ENCODE data around the gene SLCO4A1.
A peak's percentile ranks its signal among the peaks of the same experiment; 100 is the strongest.

Gene SLCO4A1

DNA sequence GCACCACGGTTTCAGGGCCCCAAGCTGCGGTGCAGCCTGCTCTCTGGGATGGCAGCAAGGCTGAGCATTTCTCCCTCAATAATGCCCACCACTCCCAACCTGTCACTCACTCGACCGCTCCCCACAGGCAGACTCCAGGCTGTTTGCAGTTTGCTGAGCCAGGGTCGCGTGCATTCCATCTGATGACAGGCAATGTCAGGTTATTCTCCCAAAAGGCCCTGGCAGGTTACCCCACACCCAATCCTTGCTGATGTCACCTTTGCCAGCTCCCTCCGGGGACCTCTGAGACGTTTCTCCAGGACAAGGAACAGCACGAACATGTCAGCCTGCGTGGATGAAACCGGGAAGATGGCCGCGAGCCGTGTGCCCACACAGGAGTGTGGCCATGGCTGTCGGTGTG, 7.1 kb upstream of the SLCO4A1 start:
- TF ChIP-seq CTCF (conservative IDR thresholded peaks at IDR 0.05; ENCODE audit: low read depth, low read length): no peak
- H3K4me3 ChIP-seq (ENCODE audit: low read depth, low read length): no peak overlapping the region
- no peak for DNase-seq (ENCODE audit: low read depth)

DNA sequence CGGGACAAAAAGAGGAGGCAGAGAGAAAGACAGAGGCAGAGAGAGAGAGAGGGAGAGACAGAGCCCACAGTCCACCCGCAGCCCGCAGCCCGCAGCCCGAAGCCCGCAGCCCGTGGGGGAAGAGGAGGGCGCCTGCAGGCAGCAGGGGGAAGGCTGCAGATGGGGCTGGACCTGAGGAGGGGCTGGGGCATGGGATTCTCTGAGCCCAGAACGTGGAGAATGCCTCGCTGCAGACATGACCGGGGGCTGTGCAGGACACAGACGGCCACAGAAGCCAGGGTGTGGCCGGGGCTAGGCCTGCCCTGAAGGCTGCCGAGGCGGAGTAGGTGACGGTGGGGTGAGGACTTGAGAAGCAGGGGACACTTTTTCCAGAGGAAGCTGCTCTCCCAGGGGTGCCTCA, 6.5 kb upstream of the SLCO4A1 start:
- DNase-seq (ENCODE audit: low read depth): no peak
- no peak for TF ChIP-seq CTCF (conservative IDR thresholded peaks at IDR 0.05; ENCODE audit: low read depth, low read length)

GRCh38 chr20:62636446-62636845, 5.9 kb upstream of the SLCO4A1 start:
- TF ChIP-seq CTCF (conservative IDR thresholded peaks at IDR 0.05; ENCODE audit: low read depth, low read length): no peak
- H3K4me3 ChIP-seq (ENCODE audit: low read depth, low read length): no peak overlapping the region
- peak; percentile 15 for DNase-seq (ENCODE audit: low read depth)

More for the DNA sequence above, 6.5 kb upstream of the SLCO4A1 start:
- no peak overlapping the region for H3K4me3 ChIP-seq (ENCODE audit: low read depth, low read length)

DNA sequence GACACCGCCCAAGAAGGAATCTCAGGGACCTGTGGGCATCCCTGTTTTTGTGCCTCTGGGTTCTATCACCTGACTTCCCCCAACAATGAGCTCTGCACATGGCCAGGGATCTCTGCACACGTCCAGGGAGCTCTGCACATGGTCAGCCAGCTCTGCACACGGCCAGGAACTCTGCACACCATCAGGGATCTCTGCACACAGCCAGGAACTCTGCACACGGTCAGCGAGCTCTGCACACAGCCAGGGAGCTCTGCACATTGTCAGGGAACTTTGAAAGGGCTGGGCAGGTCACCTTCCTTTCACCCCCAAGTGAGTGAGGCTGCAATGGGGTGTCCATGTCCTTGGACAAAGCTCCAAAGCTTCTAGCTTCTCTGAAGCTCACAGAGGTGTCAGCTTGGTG, 5.2 kb upstream of the SLCO4A1 start:
- DNase-seq (ENCODE audit: low read depth): no peak
- no peak overlapping the region for H3K4me3 ChIP-seq (ENCODE audit: low read depth, low read length)
- no peak for TF ChIP-seq CTCF (conservative IDR thresholded peaks at IDR 0.05; ENCODE audit: low read depth, low read length)

GRCh38 chr20:62637521-62638054, 4.7 kb upstream of the SLCO4A1 start:
- H3K4me3 ChIP-seq (ENCODE audit: low read depth, low read length): no peak overlapping the region
- DNase-seq (ENCODE audit: low read depth): no peak
- TF ChIP-seq CTCF (conservative IDR thresholded peaks at IDR 0.05; ENCODE audit: low read depth, low read length): no peak

DNA sequence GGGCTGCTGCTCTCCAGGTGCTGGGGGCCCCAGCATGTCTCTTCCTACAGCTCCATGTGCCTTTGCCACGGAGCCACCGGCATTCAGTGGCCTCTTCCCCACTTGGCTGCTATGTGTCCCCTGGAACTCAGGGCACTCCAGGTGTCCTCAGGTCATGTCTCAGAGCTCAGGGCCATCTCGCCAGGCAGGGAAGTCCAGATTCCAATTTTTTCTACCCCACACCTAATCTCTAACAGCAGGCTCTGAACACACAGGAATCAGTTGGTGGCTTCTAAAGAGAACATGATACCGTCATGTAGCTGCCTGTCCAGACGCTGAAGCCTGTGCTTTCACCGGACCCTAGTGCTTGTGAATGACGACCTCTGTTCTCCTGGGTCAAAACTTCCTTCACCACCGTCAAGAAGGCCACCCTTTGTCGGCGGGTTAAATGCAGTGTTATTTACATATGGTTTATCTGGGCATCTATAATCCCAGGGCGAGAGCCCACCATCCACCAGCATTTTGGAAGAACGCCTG, 4.2 kb upstream of the SLCO4A1 start:
- no peak overlapping the region for H3K4me3 ChIP-seq (ENCODE audit: low read depth, low read length)
- no peak for TF ChIP-seq CTCF (conservative IDR thresholded peaks at IDR 0.05; ENCODE audit: low read depth, low read length)
- no peak for DNase-seq (ENCODE audit: low read depth)

DNA sequence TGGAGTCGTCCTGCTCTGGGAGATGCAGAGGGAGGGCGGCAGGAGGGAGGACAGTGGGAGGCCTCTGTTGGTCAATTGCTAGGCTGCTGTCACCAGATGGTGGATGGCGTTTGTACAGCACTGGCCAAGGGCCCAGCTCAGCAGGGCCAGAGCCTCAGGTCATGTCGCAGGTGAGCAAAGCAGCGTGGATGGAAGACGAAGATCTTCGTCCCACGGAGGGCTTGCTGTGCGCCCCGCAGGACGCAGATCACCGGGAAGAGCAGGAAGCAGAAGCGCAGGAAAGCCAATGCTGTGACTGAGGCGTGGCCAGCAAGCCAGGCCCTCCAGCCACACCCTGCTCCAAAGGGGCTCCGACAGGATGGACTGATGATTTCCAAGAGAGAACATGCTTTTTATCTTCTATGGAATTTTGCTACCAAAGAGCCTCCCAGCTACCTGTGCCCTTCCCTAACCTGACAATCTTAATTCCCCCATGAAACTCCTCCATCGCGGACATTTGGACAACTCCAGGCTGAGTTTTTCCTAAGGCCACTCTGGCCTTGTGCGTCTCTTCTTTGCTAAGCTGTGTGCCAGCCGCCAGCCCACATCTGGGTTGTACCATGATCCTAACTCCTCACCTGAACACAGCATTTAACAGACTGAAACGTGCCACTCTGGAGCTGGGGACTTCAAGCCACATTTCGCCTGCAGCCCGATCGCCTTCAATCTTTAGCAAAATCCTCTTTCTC, 3.5 kb upstream of the SLCO4A1 start:
- DNase-seq (ENCODE audit: low read depth): no peak
- TF ChIP-seq CTCF (conservative IDR thresholded peaks at IDR 0.05; ENCODE audit: low read depth, low read length): no peak
- H3K4me3 ChIP-seq (ENCODE audit: low read depth, low read length): no peak overlapping the region
